SJSA1 (cell line): ENCODE data around the gene GRIK3. TPM values are rescaled to one million over a fixed set of nuclear protein-coding genes. Genes with fewer than 3 reads are reported as not detected.

Source experiments
- DNase-seq, 2 experiments: peaks; one replicate each; pipeline ENCODE4 v3.0.0-alpha.2; 2015 to 2020; ENCODE audit warnings: low spot score in 2 of 2, low read depth in 1 of 2
- H3K27ac ChIP-seq: fragments of 250-450 bp; sonication (Bioruptor Pico); 2 replicates; pipeline ENCODE4 v1.5.1; 2020; ENCODE audit warnings: mild to moderate bottlenecking, moderate library complexity
- H3K27me3 ChIP-seq: fragments of 250-450 bp; sonication (Bioruptor Pico); replicated peaks from 2 replicates; pipeline ENCODE4 v1.5.1; 2020; ENCODE audit warnings: mild to moderate bottlenecking, moderate library complexity
- H3K36me3 ChIP-seq: fragments of 250-450 bp; sonication (Bioruptor Pico); 2 replicates; pipeline ENCODE4 v1.5.1; 2020; ENCODE audit warnings: mild to moderate bottlenecking
- H3K4me1 ChIP-seq: fragments of 250-450 bp; sonication (Bioruptor Pico); replicated peaks from 2 replicates; pipeline ENCODE4 v1.6.1; 2021; ENCODE audit warnings: mild to moderate bottlenecking
- H3K4me3 ChIP-seq: fragments of 250-450 bp; sonication (Bioruptor Pico); 2 replicates; pipeline ENCODE4 v1.5.1; 2020; ENCODE audit warnings: mild to moderate bottlenecking
- H3K9me3 ChIP-seq: fragments of 250-450 bp; sonication (Bioruptor Pico); replicated peaks from 2 replicates; pipeline ENCODE4 v1.5.1; 2020; ENCODE audit warnings: mild to moderate bottlenecking
- total RNA-seq: library from RNA; depleted of rRNA; stranded (reverse); fragments of >200 nt; shearing (Covaris generic); gene quantifications from 2 replicates; pipeline ENCODE4 v1.2.3, GENCODE V29; 2014

GRIK3 gene
- total RNA-seq, 1 experiment from 2014 or later = not detected

DNA sequence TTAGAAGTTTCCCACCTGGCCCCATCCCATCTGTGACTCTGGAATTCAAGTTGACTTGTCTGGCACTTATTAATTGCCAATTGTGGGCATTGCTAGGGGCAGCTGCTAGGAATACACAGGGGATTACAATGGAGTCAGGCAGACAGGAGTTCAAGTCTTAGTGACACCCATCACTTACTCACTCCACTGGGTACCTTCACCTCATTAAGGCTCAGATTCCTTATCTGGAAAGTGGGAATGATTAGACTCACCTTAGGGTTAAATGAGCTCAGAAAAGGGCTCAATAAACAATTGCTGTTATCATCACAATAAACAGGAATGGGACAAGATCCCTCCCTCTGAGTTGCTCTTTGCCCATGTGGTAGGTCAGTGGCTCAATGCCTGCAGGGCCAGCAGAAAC is 18.2 kb downstream of the GRIK3 start:
- Histone ChIP-seq H3K9me3 (no peaks in the 10 kb centered on the region), H3K27ac (no peak overlapping the region), H3K4me1 (no peaks in the 10 kb centered on the region), H3K36me3 (no peaks in the 10 kb centered on the region), H3K27me3 (no peaks in the 10 kb centered on the region), H3K4me3 (no peak overlapping the region)
- DNase-seq = no peak

DNA sequence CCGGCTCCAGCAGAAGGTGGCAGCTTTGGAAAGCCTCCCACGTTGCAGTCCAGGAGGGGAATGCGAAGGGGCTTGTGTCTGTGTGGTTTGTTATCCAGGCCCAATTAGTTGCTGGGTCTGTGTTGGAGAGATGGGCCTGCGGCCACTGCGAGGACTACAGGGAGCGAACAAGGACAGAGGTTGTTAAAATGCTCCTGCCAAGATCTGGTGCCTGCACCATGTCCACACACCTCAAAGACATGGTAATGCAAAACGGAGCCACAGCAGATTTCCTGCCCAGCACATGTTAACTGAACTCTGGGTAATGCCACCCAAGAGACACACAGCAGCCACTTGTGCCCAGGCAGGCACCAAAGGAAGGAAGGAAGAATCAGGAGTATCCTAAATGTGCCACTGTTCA is 18.6 kb downstream of the GRIK3 start:
- Histone ChIP-seq H3K27me3 (no peaks in the 10 kb centered on the region), H3K4me1 (no peaks in the 10 kb centered on the region), H3K9me3 (no peaks in the 10 kb centered on the region), H3K27ac (no peak overlapping the region), H3K36me3 (no peaks in the 10 kb centered on the region), H3K4me3 (no peak overlapping the region)
- no peak for DNase-seq

DNA sequence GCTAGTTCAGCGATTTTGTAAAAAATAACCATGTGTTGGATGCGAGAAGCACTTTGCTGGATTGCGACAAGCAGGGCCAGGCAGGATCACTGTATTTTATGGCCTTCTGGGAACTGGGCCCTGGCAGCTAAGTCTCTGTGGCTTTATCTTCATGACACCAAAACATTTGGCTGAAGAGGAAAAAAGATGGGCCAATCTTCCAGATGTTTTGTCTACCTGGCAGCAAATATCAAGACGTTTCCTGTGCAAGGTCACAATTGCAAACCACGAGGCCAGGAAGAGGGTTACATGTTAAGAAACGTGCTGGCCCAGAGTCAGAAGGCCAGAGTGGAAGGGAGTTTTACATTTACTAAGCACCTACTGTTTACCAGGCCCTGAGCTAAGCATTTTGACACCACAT is 22.1 kb downstream of the GRIK3 start:
- H3K9me3 ChIP-seq = no peaks in the 10 kb centered on the region
- no peaks in the 10 kb centered on the region for H3K27me3 ChIP-seq
- no peaks in the 10 kb centered on the region for H3K36me3 ChIP-seq
- DNase-seq = no peak
- H3K4me3 ChIP-seq = no peak overlapping the region
- H3K27ac ChIP-seq = no peak overlapping the region
- no peaks in the 10 kb centered on the region for H3K4me1 ChIP-seq

DNA sequence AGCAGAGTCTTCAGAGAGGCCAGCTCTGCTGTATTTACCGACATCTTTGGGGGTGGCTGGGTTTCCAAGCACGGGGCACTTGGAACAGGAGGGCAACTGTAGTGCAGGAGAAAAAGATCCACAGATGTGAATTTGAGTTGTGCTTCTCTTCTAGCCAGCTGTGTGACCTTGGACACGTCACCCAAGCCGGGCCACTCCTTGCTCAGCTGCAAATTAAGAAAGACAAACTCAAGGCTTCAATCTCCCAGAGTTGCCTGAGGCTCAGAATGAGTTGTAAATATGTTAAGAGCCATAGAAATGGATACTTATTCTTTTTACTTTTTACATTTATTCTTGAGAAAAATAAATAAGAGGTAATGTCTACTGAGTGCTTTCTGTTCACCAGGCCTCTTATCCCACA is 24.3 kb downstream of the GRIK3 start:
- H3K9me3 ChIP-seq = no peaks in the 10 kb centered on the region
- no peaks in the 10 kb centered on the region for H3K4me1 ChIP-seq
- no peaks in the 10 kb centered on the region for H3K36me3 ChIP-seq
- no peak overlapping the region for H3K27ac ChIP-seq
- DNase-seq = no peak
- no peak overlapping the region for H3K4me3 ChIP-seq
- no peaks in the 10 kb centered on the region for H3K27me3 ChIP-seq

DNA sequence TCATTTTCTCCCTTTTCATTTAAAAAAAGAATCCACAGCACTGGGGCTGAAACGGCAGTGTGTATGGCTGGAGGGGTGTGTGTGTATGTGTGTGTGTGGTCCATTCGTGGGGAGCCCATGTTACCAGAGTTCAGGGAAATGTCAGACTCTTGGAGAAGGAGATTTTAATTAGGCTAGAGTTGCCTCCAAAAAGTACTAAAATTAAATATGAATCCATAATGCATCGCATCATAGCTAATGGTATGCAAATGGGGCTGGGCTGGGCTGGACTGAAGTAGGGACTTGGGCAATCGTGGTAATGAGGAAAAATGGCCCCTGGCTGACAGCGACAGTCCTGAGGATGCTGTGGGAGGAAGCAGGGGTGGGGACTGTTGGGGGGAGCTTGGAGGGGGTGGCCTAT is 24.8 kb downstream of the GRIK3 start:
- no peak overlapping the region for H3K4me3 ChIP-seq
- H3K36me3 ChIP-seq = no peaks in the 10 kb centered on the region
- no peak overlapping the region for H3K27ac ChIP-seq
- no peaks in the 10 kb centered on the region for H3K27me3 ChIP-seq
- no peaks in the 10 kb centered on the region for H3K9me3 ChIP-seq
- no peak for DNase-seq
- no peaks in the 10 kb centered on the region for H3K4me1 ChIP-seq

DNA sequence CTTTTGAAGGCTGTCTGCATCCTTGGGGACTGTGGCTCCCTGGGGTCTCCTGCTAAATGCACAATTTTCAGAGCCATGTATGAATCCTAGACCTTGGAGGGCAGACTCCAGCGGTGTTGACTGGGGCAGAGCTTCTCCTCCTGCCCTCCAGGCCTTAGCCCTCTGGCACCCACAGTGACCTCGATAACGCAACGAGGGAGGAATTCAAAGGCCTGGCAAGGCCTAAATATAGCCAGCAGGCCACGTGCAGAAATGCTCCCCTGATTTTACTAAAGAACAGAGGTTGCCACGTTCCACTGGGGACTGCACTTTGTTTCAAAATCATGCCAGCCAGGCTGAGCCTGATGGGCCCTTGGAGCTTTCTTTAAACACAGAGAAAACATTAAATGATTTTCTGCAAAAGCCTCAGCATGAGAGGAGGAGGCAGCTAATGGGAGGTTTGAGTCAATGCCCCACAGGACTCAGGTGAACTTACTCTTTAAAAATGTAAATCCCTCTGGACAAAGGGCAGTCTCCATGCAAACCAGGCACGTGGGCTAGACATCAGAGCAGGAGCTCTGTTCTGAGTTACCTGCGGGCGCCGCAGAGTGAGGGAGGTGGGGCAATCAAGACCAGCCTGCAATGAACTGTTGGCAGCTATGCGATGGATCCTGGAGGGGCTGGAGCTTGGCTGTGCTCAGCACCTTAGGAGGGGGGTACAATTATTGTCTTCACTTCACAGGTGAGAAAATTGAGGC is 28.0 kb downstream of the GRIK3 start:
- H3K27ac ChIP-seq = no peak overlapping the region
- H3K4me3 ChIP-seq = no peak overlapping the region
- H3K4me1 ChIP-seq = no peaks in the 10 kb centered on the region
- no peaks in the 10 kb centered on the region for H3K27me3 ChIP-seq
- H3K9me3 ChIP-seq = no peaks in the 10 kb centered on the region
- DNase-seq = no peak
- no peaks in the 10 kb centered on the region for H3K36me3 ChIP-seq

DNA sequence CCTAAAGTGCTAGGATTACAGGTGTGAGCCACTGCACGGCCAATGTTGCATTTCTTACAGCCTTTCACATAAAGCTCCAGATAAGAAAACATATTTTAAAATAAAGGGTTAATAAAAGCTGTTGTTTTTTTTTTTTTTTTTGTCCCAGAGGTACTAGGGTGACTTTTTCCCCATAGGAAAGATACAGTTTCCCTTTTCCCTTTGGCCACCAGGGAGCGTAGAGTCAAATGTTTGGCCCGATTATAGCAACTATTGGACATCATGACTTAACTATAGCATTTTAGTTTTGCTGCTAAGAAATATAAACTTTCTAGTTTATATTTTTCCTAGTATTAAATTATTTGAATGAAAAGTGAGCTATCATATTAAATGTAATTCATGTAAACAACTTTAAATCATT is 31.4 kb downstream of the GRIK3 start:
- H3K27ac ChIP-seq = no peak overlapping the region
- peaks cover 4% of the 10 kb centered on the region; the same call in 1 of the 2 replicates for H3K27me3 ChIP-seq
- H3K4me1 ChIP-seq = no peaks in the 10 kb centered on the region
- DNase-seq = no peak
- H3K9me3 ChIP-seq = no peaks in the 10 kb centered on the region
- H3K4me3 ChIP-seq = no peak overlapping the region
- H3K36me3 ChIP-seq = no peaks in the 10 kb centered on the region

DNA sequence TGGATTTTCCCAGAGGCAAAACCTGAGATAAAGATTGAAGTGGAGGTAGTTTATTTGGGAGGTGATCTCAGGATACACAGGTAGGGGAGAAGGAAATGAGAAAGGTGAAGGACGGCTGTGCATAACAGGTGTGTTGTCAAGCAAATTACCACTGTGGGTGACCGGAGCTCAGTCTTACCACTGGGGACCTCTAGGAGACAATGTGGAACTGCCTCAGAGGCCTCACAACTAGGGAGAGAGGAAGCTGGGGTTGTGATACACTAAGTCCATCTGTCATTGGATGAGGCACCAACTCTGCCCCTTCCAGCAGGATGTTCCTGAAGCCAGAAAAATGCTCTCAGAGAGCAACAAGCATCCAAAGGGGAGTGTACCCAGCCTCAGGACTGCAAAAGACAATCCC is 32.6 kb downstream of the GRIK3 start:
- Histone ChIP-seq H3K4me3 (no peak overlapping the region), H3K27ac (no peak overlapping the region), H3K4me1 (no peaks in the 10 kb centered on the region), H3K9me3 (no peaks in the 10 kb centered on the region), H3K27me3 (peaks cover 4% of the 10 kb centered on the region; the same call in 1 of the 2 replicates), H3K36me3 (no peaks in the 10 kb centered on the region)
- DNase-seq = no peak

DNA sequence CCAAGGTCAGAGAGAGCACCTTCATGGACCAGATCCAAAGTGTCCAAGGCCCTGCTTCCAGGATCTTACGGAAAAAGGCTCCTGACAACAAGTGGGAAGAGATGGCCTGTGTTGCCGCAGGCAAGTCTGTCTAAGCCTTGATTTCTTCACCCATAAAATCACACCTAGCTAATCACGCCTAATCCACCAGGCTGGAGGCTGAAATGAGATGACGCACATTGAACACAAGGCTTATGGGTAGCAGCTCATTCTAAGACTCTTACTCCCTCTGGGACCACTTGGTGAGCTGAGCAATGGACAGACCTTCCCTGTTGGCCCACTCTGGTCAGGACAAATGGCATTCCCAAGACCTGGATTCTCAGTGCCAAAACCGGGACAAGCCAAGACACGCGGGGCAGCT is 38.2 kb downstream of the GRIK3 start:
- Histone ChIP-seq H3K4me1 (no peaks in the 10 kb centered on the region), H3K36me3 (no peaks in the 10 kb centered on the region), H3K4me3 (no peak overlapping the region), H3K27ac (no peak overlapping the region), H3K27me3 (peaks cover 4% of the 10 kb centered on the region; the same call in 1 of the 2 replicates), H3K9me3 (no peaks in the 10 kb centered on the region)
- no peak for DNase-seq

DNA sequence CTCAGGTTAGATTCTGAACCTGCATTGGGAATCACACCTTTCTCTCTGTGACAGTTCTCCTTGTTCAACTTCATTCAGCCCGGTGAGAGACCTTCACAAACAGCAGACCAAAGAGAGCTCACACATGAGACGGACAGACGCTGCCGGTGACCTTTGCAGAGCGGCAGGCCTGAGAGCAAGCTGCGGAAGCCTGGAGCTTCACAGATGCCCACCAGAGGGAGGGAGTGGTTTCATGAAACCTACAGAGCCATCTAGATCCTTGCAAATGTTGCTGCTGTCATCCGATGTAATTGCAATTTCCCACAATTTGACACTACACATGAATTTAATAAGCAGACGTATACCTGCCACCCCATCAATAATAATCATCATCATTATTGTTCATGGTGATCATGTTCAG is 39.4 kb downstream of the GRIK3 start:
- H3K36me3 ChIP-seq = no peaks in the 10 kb centered on the region
- no peak for DNase-seq
- H3K27me3 ChIP-seq = no peaks in the 10 kb centered on the region

DNA sequence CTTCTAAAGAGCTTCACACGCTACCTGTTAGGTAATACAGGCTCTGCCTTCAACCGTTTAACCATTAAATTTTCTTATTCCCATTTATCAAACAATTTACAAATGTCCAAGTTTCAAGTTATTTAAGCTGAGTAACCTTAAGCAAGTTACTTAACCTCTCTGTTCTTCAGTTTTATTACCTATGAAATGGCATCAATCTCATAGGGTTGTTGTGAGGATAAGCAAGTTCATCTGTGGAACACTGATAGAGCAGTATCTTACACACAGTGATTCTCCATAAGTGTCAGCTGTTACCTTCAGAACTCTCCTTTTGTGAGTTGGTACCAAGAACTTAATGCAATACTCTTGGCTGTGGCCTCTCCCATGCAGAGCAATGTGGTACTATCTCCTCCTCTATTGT is 40.0 kb downstream of the GRIK3 start:
- no peaks in the 10 kb centered on the region for H3K9me3 ChIP-seq

More for the DNA sequence above, 39.4 kb downstream of the GRIK3 start:
- Histone ChIP-seq H3K9me3 (no peaks in the 10 kb centered on the region), H3K4me3 (no peak overlapping the region), H3K27ac (no peak overlapping the region), H3K4me1 (no peaks in the 10 kb centered on the region)

DNA sequence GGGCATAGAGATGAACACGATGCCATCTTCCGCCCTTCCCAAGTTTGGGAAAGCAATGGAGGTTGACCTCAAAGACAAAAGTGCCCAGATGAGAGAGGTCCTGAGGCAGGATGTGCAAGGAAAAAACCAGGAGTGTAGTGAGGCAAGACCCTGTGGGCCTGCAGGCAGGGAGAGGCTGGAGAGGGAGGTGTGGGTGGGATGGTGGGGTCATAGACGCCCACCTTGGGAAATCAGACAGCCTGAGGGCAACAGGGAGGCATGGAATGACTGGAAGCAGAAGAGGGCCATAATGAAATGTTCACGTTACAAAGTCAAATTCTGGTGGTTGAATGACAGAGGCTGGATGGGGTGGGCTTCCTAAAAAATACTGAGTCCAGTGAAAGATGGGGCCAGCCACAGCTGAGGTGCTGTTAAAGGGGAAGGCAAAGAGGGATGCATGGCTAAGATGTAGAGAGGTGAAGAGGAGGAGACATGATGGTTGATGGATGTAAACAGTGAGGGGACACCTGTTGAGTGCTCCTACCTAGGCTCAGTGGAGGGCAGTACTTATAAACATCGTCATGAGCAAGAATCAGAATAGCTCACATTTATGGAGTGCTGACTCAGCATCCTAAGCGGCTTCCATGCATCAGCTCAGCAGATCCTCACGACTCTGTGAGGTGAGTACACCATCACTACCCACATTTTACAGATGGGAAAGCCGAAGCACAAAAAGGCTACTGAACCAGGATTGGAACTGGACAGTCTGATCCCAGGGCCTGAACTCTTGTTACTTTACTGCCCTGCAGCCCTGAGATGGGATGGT is 42.0 kb downstream of the GRIK3 start:
- Histone ChIP-seq H3K27me3 (no peaks in the 10 kb centered on the region; the same call in 1 of the 2 replicates), H3K36me3 (no peaks in the 10 kb centered on the region), H3K9me3 (no peaks in the 10 kb centered on the region), H3K4me3 (no peak overlapping the region), H3K4me1 (no peaks in the 10 kb centered on the region), H3K27ac (no peak overlapping the region)
- DNase-seq = no peak

More for the DNA sequence above, 40.0 kb downstream of the GRIK3 start:
- DNase-seq = no peak
- Histone ChIP-seq H3K4me3 (no peak overlapping the region), H3K4me1 (no peaks in the 10 kb centered on the region), H3K27ac (no peak overlapping the region), H3K27me3 (no peaks in the 10 kb centered on the region), H3K36me3 (no peaks in the 10 kb centered on the region)

DNA sequence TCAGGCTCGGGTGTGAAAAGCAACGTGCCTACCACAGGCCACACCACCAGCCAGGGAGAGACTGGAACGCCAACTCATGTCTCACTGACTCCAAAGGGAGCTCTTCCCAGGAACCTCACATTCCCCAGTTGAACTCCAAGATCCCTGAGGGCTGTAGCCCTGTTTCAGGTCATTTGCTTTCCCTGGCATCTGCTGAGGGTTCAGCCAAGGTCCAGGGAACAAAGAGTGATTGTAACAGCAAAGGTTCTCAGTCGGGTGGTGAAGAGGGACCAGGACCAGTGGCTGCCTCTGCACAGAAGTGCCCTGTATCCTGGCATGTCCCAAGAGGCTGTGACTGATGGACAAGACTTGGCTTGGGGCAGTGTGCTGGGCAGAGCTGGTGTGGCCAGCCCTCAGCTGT is 42.8 kb downstream of the GRIK3 start:
- Histone ChIP-seq H3K4me3 (no peak overlapping the region), H3K36me3 (no peaks in the 10 kb centered on the region), H3K27me3 (no peaks in the 10 kb centered on the region; the same call in 1 of the 2 replicates), H3K27ac (no peak overlapping the region), H3K4me1 (no peaks in the 10 kb centered on the region), H3K9me3 (no peaks in the 10 kb centered on the region)
- no peak for DNase-seq

DNA sequence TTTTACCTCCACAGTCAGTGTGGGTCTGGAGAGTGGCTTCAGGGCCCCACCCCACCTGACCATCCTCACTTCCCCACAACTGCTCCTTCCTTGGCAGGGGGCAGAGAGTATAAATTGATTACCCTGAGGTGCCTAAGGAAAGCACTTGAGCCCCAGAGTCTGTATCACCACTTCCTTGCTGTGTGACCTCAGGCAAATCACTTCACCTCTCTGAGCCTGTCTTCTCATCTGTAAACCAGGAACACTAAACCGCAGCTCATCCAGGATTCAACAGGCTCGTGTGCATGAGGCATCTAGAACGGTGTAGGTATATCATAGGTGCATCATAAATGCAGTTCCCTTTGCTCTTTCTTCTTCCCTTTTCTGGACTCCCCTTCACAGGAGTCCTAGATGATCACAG is 43.4 kb downstream of the GRIK3 start:
- H3K36me3 ChIP-seq = no peaks in the 10 kb centered on the region
- H3K4me1 ChIP-seq = no peaks in the 10 kb centered on the region
- no peak overlapping the region for H3K27ac ChIP-seq
- no peak for DNase-seq
- no peaks in the 10 kb centered on the region; the same call in 1 of the 2 replicates for H3K27me3 ChIP-seq
- H3K4me3 ChIP-seq = no peak overlapping the region
- H3K9me3 ChIP-seq = no peaks in the 10 kb centered on the region
